Prostate gland (tissue), 2 donors: ENCODE data around the gene UGGT1. TPM values are rescaled to one million over a fixed set of nuclear protein-coding genes. Genes with fewer than 3 reads are reported as not detected.

Experiments used
- DNase-seq: peaks from one replicate; pipeline ENCODE4 v3.0.0-alpha.2; 2019; ENCODE audit warnings: low spot score
- H3K27ac ChIP-seq, 2 donors: fragments of 200-600 bp; sonication (generic); 2 replicates each; pipeline ENCODE4 v1.5.1; 2017 to 2019
- H3K27me3 ChIP-seq: fragments of 200-600 bp; sonication (generic); replicated peaks from 2 replicates; pipeline ENCODE4 v1.5.1; 2019; ENCODE audit not compliant: insufficient read depth
- H3K36me3 ChIP-seq, 2 donors: fragments of 200-600 bp; sonication (generic); 1 replicate in 1 of 2; 2 replicates in 1 of 2; pipeline versions ENCODE4 v1.5.1 to v1.8.1; 2017 to 2019
- H3K4me1 ChIP-seq: fragments of 200-600 bp; sonication (generic); replicated peaks from 2 replicates; pipeline ENCODE4 v1.5.1; 2019
- H3K4me3 ChIP-seq, 2 donors: fragments of 200-600 bp; sonication (generic); 2 replicates each; pipeline ENCODE4 v1.5.1; 2017 to 2019
- H3K9me3 ChIP-seq: fragments of 200-600 bp; sonication (generic); 2 replicates; pipeline ENCODE4 v1.5.1; 2017
- POLR2A ChIP-seq: fragments of 450-650 bp; IDR thresholded peaks from one replicate; pipeline ENCODE4 v1.6.1; 2016; ENCODE audit warnings: antibody characterized with exemption, mild to moderate bottlenecking
- POLR2AphosphoS5 ChIP-seq: sonication (generic); formaldehyde crosslinking; IDR thresholded peaks from one replicate; pipeline ENCODE4 v1.6.1; 2017; ENCODE audit warnings: antibody characterized with exemption
- WGBS: methylation state at CpG from one replicate; pipeline ENCODE4 v1.1.5; 2018; 5-methylcytosine and 5-hydroxymethylcytosine counted together
- intact Hi-C: fragments of 100-400 bp; cut with DNase I; formaldehyde crosslinking; loops from one replicate; pipeline ENCODE4 v1.14.2; 2022
- total RNA-seq, 2 donors: library from RNA; depleted of rRNA; stranded (reverse); fragments of >200 nt; gene quantifications; one replicate each; pipeline ENCODE4 v1.1.0, GENCODE V29; 2016
- TF ChIP-seq, protein P1 (sequence below), 4 experiments: fragments of 200-600 bp in 2 of 4; fragments of 450-650 bp in 2 of 4; sonication (generic) in 2 of 4; IDR thresholded peaks; 1 replicate in 3 of 4; 2 replicates in 1 of 4; pipeline ENCODE4 v1.5.1; 2016 to 2019; ENCODE audit warnings: antibody characterized with exemption in 4 of 4, mild to moderate bottlenecking in 2 of 4, moderate library complexity in 2 of 4

UGGT1 gene
- total RNA-seq, 2 donors from 2014 or later: 34.7 to 45.2 TPM

DNA sequence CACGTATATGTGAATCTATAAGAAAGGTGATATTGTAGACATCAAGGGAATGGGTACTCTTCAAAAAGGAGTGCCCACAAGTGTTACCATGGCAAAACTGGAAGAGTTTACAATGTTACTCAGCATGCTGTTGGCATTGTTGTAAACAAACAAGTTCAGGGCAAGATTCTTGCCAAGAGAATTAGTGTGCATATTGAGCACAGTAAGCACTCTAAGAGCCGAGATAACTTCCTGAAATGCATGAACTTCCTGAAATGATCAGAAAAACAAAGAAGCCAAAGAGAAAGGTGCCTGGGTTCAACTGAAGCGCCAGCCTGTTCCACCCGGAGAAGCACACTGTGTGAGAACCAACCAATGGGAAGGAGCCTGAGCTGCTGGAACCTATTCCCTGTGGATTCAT is 126.7 kb downstream of the UGGT1 start:
- no peak for TF ChIP-seq POLR2AphosphoS5
- TF ChIP-seq, protein P1, sequence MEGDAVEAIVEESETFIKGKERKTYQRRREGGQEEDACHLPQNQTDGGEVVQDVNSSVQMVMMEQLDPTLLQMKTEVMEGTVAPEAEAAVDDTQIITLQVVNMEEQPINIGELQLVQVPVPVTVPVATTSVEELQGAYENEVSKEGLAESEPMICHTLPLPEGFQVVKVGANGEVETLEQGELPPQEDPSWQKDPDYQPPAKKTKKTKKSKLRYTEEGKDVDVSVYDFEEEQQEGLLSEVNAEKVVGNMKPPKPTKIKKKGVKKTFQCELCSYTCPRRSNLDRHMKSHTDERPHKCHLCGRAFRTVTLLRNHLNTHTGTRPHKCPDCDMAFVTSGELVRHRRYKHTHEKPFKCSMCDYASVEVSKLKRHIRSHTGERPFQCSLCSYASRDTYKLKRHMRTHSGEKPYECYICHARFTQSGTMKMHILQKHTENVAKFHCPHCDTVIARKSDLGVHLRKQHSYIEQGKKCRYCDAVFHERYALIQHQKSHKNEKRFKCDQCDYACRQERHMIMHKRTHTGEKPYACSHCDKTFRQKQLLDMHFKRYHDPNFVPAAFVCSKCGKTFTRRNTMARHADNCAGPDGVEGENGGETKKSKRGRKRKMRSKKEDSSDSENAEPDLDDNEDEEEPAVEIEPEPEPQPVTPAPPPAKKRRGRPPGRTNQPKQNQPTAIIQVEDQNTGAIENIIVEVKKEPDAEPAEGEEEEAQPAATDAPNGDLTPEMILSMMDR (IDR thresholded peaks at IDR 0.05): no peak
- no peak for TF ChIP-seq POLR2A
- H3K27me3 ChIP-seq: no peaks in the 10 kb centered on the region
- WGBS: 65% methylated on average over 4 of the region's 4 CpGs
- H3K4me3 ChIP-seq: no peak overlapping the region
- DNase-seq: no peak
- H3K36me3 ChIP-seq: no peaks in the 10 kb centered on the region
- H3K27ac ChIP-seq: no peak overlapping the region
- H3K9me3 ChIP-seq: no peaks in the 10 kb centered on the region
- intact Hi-C loops: no loop called here
- H3K4me1 ChIP-seq: no peaks in the 10 kb centered on the region

- H3K4me1 ChIP-seq: no peaks in the 10 kb centered on the region
- H3K27me3 ChIP-seq: no peaks in the 10 kb centered on the region
- TF ChIP-seq POLR2A: no peak
- no peak for TF ChIP-seq POLR2AphosphoS5
- TF ChIP-seq, protein P1 (IDR thresholded peaks at IDR 0.05): no peak
- 39% methylated on average over 8 of the region's 8 CpGs for WGBS
- H3K4me3 ChIP-seq: peak overlapping the region in 1 of 2 donors; percentile 10
- DNase-seq: no peak
- H3K36me3 ChIP-seq: no peaks in the 10 kb centered on the region
- no peaks in the 10 kb centered on the region for H3K9me3 ChIP-seq
- no peak overlapping the region for H3K27ac ChIP-seq
- intact Hi-C loops: no loop called here
Observed at GRCh38 chr2:128219891-128220290, 128.9 kb downstream of the UGGT1 start.

DNA sequence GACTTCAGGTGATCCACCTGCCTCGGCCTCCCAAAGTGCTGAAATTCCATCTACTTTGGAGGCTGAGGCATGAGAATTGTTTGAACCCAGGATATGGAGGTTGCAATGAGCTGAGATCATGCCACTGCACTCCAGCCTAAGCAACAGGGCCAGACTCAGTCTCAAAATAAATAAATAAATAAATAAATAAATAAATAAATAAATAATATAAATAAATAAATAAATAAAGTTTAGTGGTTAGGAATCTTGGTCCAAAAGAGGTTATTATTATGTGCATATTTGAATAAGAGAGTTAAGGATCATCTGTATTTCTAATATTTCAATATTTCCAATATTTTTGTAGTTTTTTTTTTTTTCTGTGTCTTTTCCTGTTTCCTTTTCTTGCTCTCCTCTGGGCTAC is 136.9 kb downstream of the UGGT1 start:
- Histone ChIP-seq H3K27ac (no peak overlapping the region), H3K36me3 (no peaks in the 10 kb centered on the region), H3K4me1 (no peaks in the 10 kb centered on the region), H3K9me3 (no peaks in the 10 kb centered on the region), H3K27me3 (no peaks in the 10 kb centered on the region), H3K4me3 (no peak overlapping the region)
- WGBS: 100% methylated on average over 1 of the region's 1 CpG
- intact Hi-C loops: no loop called here
- TF ChIP-seq POLR2AphosphoS5 (no peak), POLR2A (no peak)
- TF ChIP-seq, protein P1 (IDR thresholded peaks at IDR 0.05): no peak
- no peak for DNase-seq

DNA sequence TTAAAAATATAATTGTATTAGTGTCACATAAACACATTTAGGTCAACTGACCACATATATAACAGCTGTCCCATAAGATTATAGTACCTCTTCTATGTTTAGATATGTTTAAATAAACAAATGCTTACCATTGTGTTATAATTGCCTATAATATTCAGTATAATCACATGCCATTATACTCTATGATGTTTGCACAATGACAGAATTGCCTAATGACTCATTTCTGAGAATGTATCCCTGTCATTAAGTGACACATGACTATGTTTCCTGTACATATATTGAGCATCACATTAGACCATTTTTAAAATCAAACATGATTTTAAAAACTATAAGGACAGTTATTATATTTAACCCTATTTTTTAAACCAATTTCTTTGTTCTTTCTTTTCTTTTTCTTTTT is 137.9 kb downstream of the UGGT1 start:
- TF ChIP-seq, protein P1 (IDR thresholded peaks at IDR 0.05): no peak
- TF ChIP-seq POLR2A (no peak), POLR2AphosphoS5 (no peak)
- Histone ChIP-seq H3K4me1 (no peaks in the 10 kb centered on the region), H3K36me3 (no peaks in the 10 kb centered on the region), H3K4me3 (no peak overlapping the region), H3K27me3 (no peaks in the 10 kb centered on the region), H3K27ac (no peak overlapping the region), H3K9me3 (no peaks in the 10 kb centered on the region)
- no peak for DNase-seq
- intact Hi-C loops: no loop called here

- 1% methylated on average over 74 of the region's 84 CpGs for WGBS
- TF ChIP-seq POLR2AphosphoS5 (peak; percentile 42), POLR2A (peak; percentile 52)
- TF ChIP-seq, protein P1 (IDR thresholded peaks at IDR 0.05): peak; percentile 69 to 92 (median 78)
- no peaks in the 10 kb centered on the region for H3K9me3 ChIP-seq
- no peaks in the 10 kb centered on the region for H3K27me3 ChIP-seq
- no peaks in the 10 kb centered on the region for H3K36me3 ChIP-seq
- intact Hi-C loops: loop anchor here (2.0 to 10.0 kb wide), 3 partner anchors 54 to 338 kb away; no protein-coding TSS in a partner anchor
- no peaks in the 10 kb centered on the region for H3K4me1 ChIP-seq
- H3K27ac ChIP-seq: peak overlapping the region; percentile 73 to 79
- peak overlapping the region; percentile 41 to 57 for H3K4me3 ChIP-seq
- DNase-seq: peak; percentile 86
Observed at GRCh38 chr2:128232965-128233789, 142.2 kb downstream of the UGGT1 start.
